BJ (cell line): ENCODE measurements around the gene AP1M2. TPM values are rescaled to one million over a fixed set of nuclear protein-coding genes. Genes with fewer than 3 reads are reported as not detected.
"Not testable (repeated sequence)": the region's sequence is repeated elsewhere in the genome, so short reads cannot be mapped to it uniquely, and the experiment has no call there.

Experiments
- CTCF ChIA-PET: fragments of 350-600 bp; formaldehyde crosslinking; extraction: SDS; loops from one replicate; lab custom pipeline; 2021; ENCODE audit warnings: antibody characterized with exemption, inconsistent platforms; lab: Yijun Ruan, JAX
- POLR2A ChIA-PET: fragments of 300-600 bp; sonication (Branson Sonifier 250); formaldehyde crosslinking; extraction: SDS; loops from one replicate; lab custom pipeline; 2021; ENCODE audit warnings: antibody characterized with exemption; lab: Charles Lee
- DNase-seq: peaks from one replicate; pipeline ENCODE4 v3.0.0-alpha.2; 2011; ENCODE audit warnings: low read depth
- H3K27me3 ChIP-seq: 2 replicates; pipeline ENCODE4 v1.6.0; 2011; ENCODE audit warnings: low read length; ENCODE audit not compliant: control insufficient read depth, insufficient read depth
- H3K36me3 ChIP-seq: 2 replicates; pipeline ENCODE4 v1.5.1; 2011; ENCODE audit warnings: low read length; ENCODE audit not compliant: control insufficient read depth, insufficient read depth
- H3K4me3 ChIP-seq: 2 replicates; pipeline ENCODE4 v1.5.1; 2011; ENCODE audit warnings: low read depth, mild to moderate bottlenecking, control low read depth, low read length
- CTCF ChIP-seq: IDR thresholded peaks from 2 replicates; pipeline ENCODE4 v1.5.1; 2011; ENCODE audit warnings: low read depth, mild to moderate bottlenecking, control low read depth, inconsistent platforms, low read length, moderate library complexity; ENCODE audit not compliant: insufficient read depth
- polyA plus RNA-seq: library from polyadenylated mRNA; depleted of rRNA; stranded (reverse); fragments of >200 nt; gene quantifications from 2 replicates; pipeline ENCODE4 v1.2.3, GENCODE V29; 2011

Gene AP1M2
- polyA plus RNA-seq, 1 experiment: not detected

GRCh38 chr19:10552510-10553053 is 34.5 kb downstream of the AP1M2 start:
- DNase-seq: no peak
- no peaks in the 10 kb centered on the region for H3K27me3 ChIP-seq
- peaks cover 38% of the 10 kb centered on the region for H3K36me3 ChIP-seq
- no peak overlapping the region for H3K4me3 ChIP-seq
- ChIA-PET POLR2A (no interaction called here), CTCF (interaction anchor here (0.5 to 2.5 kb wide), 7 partner anchors 9 to 312 kb away, joined by 3 to 15 read pairs (median 5); partner anchors contain the start of gene ATG4D)
- TF ChIP-seq CTCF: no peak

GRCh38 chr19:10551698-10552301 is 35.3 kb downstream of the AP1M2 start:
- TF ChIP-seq CTCF: 0 out of 2 replicates have a peak, but pooled peaks have one; percentile 26
- ChIA-PET CTCF (interaction anchor here (0.6 to 2.5 kb wide), 8 partner anchors 9 to 314 kb away, joined by 3 to 15 read pairs (median 5); partner anchors contain the start of gene ATG4D), POLR2A (no interaction called here)
- Histone ChIP-seq H3K4me3 (no peak overlapping the region), H3K36me3 (peaks cover 40% of the 10 kb centered on the region), H3K27me3 (no peaks in the 10 kb centered on the region)
- no peak for DNase-seq

- CTCF ChIA-PET: interaction anchor here (0.6 to 2.2 kb wide), 4 partner anchors 21 to 315 kb away, joined by 3 to 10 read pairs (median 5); no protein-coding TSS in a partner anchor
- H3K27me3 ChIP-seq, POLR2A ChIA-PET, H3K4me3 ChIP-seq, DNase-seq: not testable (repeated sequence)
- peaks cover 41% of the 10 kb centered on the region for H3K36me3 ChIP-seq
Observed at GRCh38 chr19:10551006-10551405, 36.1 kb downstream of the AP1M2 start.

GRCh38 chr19:10550336-10550735 is 36.8 kb downstream of the AP1M2 start:
- Histone ChIP-seq H3K27me3 (no peaks in the 10 kb centered on the region), H3K4me3 (no peak overlapping the region), H3K36me3 (peaks cover 36% of the 10 kb centered on the region)
- TF ChIP-seq CTCF: no peak
- ChIA-PET CTCF (interaction anchor here (2.2 kb wide), 1 partner anchor 67 kb away, joined by 5 read pairs; no protein-coding TSS in a partner anchor), POLR2A (no interaction called here)
- no peak for DNase-seq

GRCh38 chr19:10549733-10550132 is 37.4 kb downstream of the AP1M2 start:
- no peak for TF ChIP-seq CTCF
- Histone ChIP-seq H3K4me3 (no peak overlapping the region), H3K27me3 (no peaks in the 10 kb centered on the region), H3K36me3 (peaks cover 33% of the 10 kb centered on the region)
- POLR2A ChIA-PET: interaction anchor here (0.7 kb wide), 1 partner anchor 14 kb away, joined by 13 read pairs; no protein-coding TSS in a partner anchor
- CTCF ChIA-PET: interaction anchor here (2.2 kb wide), 1 partner anchor 66 kb away, joined by 5 read pairs; no protein-coding TSS in a partner anchor
- no peak for DNase-seq
